ENCODE measurements around the gene SPTBN4. TPM values are rescaled to one million over a fixed set of nuclear protein-coding genes. Genes with fewer than 3 reads are reported as not detected.

SPTBN4 gene
- total RNA-seq, 1 experiment from 2014 or later: 0.63 TPM

GRCh38 chr19:40608240-40608621, 141.4 kb downstream of the SPTBN4 start:
- peaks cover 11% of the 10 kb centered on the region for H3K36me3 Mint-ChIP-seq (ENCODE audit: insufficient read depth, unreplicated experiment)
- no peaks in the 10 kb centered on the region for H3K9me3 Mint-ChIP-seq (ENCODE audit: unreplicated experiment)
- no peak for TF ChIP-seq CTCF (IDR thresholded peaks at IDR 0.05; ENCODE audit: unreplicated experiment)
- peak overlapping the region; percentile 79 for H3K4me3 Mint-ChIP-seq (ENCODE audit: unreplicated experiment)
- ChIA-PET POLR2A (interaction anchor here (0.8 to 1.4 kb wide), 2 partner anchors 8 to 37 kb away, joined by 3 to 5 read pairs; no protein-coding TSS in a partner anchor), CTCF (interaction anchor here (1.6 to 2.4 kb wide), 2 partner anchors 27 to 144 kb away, joined by 5 to 6 read pairs; no protein-coding TSS in a partner anchor)
- no TSS peak for BruUV-seq (replicated peaks)
- peaks cover 47% of the 10 kb centered on the region for H3K4me1 Mint-ChIP-seq (ENCODE audit: insufficient read depth, unreplicated experiment)
- no peak overlapping the region for H3K27ac Mint-ChIP-seq (ENCODE audit: low read depth, unreplicated experiment)
- no peaks in the 10 kb centered on the region for H3K27me3 Mint-ChIP-seq (ENCODE audit: insufficient read depth, unreplicated experiment)
- DNase-seq (ENCODE audit: unreplicated experiment): no peak
- intact Hi-C loops (cut with micrococcal nuclease): no loop called here

- no peak overlapping the region for H3K27ac Mint-ChIP-seq (ENCODE audit: low read depth, unreplicated experiment)
- no peaks in the 10 kb centered on the region for H3K9me3 Mint-ChIP-seq (ENCODE audit: unreplicated experiment)
- CTCF ChIA-PET: interaction anchor here (2.4 kb wide), 1 partner anchor 145 kb away, joined by 6 read pairs; no protein-coding TSS in a partner anchor
- TF ChIP-seq CTCF (IDR thresholded peaks at IDR 0.05; ENCODE audit: unreplicated experiment): no peak
- DNase-seq (ENCODE audit: unreplicated experiment): no peak
- peaks cover 11% of the 10 kb centered on the region for H3K36me3 Mint-ChIP-seq (ENCODE audit: insufficient read depth, unreplicated experiment)
- H3K27me3 Mint-ChIP-seq (ENCODE audit: insufficient read depth, unreplicated experiment): no peaks in the 10 kb centered on the region
- POLR2A ChIA-PET: interaction anchor here (0.8 to 1.8 kb wide), 7 partner anchors 23 to 654 kb away, joined by 3 to 11 read pairs (median 5); partner anchors contain the start of genes COQ8B, ITPKC, SERTAD1 and SERTAD3
- BruUV-seq (replicated peaks): no TSS peak
- peaks cover 43% of the 10 kb centered on the region for H3K4me1 Mint-ChIP-seq (ENCODE audit: insufficient read depth, unreplicated experiment)
- peak overlapping the region; percentile 74 for H3K4me3 Mint-ChIP-seq (ENCODE audit: unreplicated experiment)
- intact Hi-C loops (cut with micrococcal nuclease): no loop called here
Observed at GRCh38 chr19:40608957-40609356, 142.2 kb downstream of the SPTBN4 start.

GRCh38 chr19:40609561-40610395, 143.0 kb downstream of the SPTBN4 start:
- Mint-ChIP-seq H3K27ac (ENCODE audit: low read depth, unreplicated experiment) (peak overlapping the region; percentile 39), H3K36me3 (ENCODE audit: insufficient read depth, unreplicated experiment) (peaks cover 17% of the 10 kb centered on the region), H3K9me3 (ENCODE audit: unreplicated experiment) (no peaks in the 10 kb centered on the region), H3K4me3 (ENCODE audit: unreplicated experiment) (peak overlapping the region; percentile 74), H3K4me1 (ENCODE audit: insufficient read depth, unreplicated experiment) (peaks cover 39% of the 10 kb centered on the region), H3K27me3 (ENCODE audit: insufficient read depth, unreplicated experiment) (no peaks in the 10 kb centered on the region)
- POLR2A ChIA-PET: interaction anchor here (0.5 to 1.8 kb wide), 18 partner anchors 21 to 654 kb away, joined by 3 to 11 read pairs (median 3); partner anchors contain the start of genes ACTMAP, BLVRB, COQ8B and EGLN2
- intact Hi-C loops (cut with micrococcal nuclease): no loop called here
- BruUV-seq (replicated peaks): no TSS peak
- peak; percentile 97 for DNase-seq (ENCODE audit: unreplicated experiment)
- CTCF ChIA-PET: interaction anchor here (0.7 to 2.4 kb wide), 6 partner anchors 25 to 188 kb away, joined by 3 to 7 read pairs (median 3); no protein-coding TSS in a partner anchor
- TF ChIP-seq CTCF (IDR thresholded peaks at IDR 0.05; ENCODE audit: unreplicated experiment): no peak

- Mint-ChIP-seq H3K36me3 (ENCODE audit: insufficient read depth, unreplicated experiment) (peaks cover 17% of the 10 kb centered on the region), H3K27ac (ENCODE audit: low read depth, unreplicated experiment) (peak overlapping the region; percentile 39), H3K9me3 (ENCODE audit: unreplicated experiment) (no peaks in the 10 kb centered on the region), H3K27me3 (ENCODE audit: insufficient read depth, unreplicated experiment) (no peaks in the 10 kb centered on the region), H3K4me3 (ENCODE audit: unreplicated experiment) (peak overlapping the region; percentile 74), H3K4me1 (ENCODE audit: insufficient read depth, unreplicated experiment) (peaks cover 42% of the 10 kb centered on the region)
- intact Hi-C loops (cut with micrococcal nuclease): no loop called here
- peak; percentile 61 for DNase-seq (ENCODE audit: unreplicated experiment)
- TF ChIP-seq CTCF (IDR thresholded peaks at IDR 0.05; ENCODE audit: unreplicated experiment): no peak
- ChIA-PET POLR2A (interaction anchor here (0.6 to 1.8 kb wide), 11 partner anchors 20 to 653 kb away, joined by 3 to 11 read pairs (median 6); partner anchors contain the start of genes ACTMAP, COQ8B, EGLN2 and HNRNPUL1), CTCF (interaction anchor here (0.7 to 1.6 kb wide), 5 partner anchors 24 to 189 kb away, joined by 3 to 7 read pairs (median 3); no protein-coding TSS in a partner anchor)
- no TSS peak for BruUV-seq (replicated peaks)
Observed at GRCh38 chr19:40610396-40611064, 143.7 kb downstream of the SPTBN4 start.
